Stimulated activated CD4-positive, alpha-beta T cell treated with anti-CD3 and anti-CD28 coated beads, Interleukin-12 subunit alpha, Interleukin-12 subunit beta, amount 100 ng/mL, for 4 hours (primary cell): Measurements from ENCODE around the gene CXADR.
"Not testable (repeated sequence)": the region's sequence is repeated elsewhere in the genome, so short reads cannot be mapped to it uniquely, and the experiment has no call there.

Experiments used
- DNase-seq: peaks from one replicate; pipeline ENCODE4 v3.0.0-alpha.2; 2020

Gene CXADR

DNA sequence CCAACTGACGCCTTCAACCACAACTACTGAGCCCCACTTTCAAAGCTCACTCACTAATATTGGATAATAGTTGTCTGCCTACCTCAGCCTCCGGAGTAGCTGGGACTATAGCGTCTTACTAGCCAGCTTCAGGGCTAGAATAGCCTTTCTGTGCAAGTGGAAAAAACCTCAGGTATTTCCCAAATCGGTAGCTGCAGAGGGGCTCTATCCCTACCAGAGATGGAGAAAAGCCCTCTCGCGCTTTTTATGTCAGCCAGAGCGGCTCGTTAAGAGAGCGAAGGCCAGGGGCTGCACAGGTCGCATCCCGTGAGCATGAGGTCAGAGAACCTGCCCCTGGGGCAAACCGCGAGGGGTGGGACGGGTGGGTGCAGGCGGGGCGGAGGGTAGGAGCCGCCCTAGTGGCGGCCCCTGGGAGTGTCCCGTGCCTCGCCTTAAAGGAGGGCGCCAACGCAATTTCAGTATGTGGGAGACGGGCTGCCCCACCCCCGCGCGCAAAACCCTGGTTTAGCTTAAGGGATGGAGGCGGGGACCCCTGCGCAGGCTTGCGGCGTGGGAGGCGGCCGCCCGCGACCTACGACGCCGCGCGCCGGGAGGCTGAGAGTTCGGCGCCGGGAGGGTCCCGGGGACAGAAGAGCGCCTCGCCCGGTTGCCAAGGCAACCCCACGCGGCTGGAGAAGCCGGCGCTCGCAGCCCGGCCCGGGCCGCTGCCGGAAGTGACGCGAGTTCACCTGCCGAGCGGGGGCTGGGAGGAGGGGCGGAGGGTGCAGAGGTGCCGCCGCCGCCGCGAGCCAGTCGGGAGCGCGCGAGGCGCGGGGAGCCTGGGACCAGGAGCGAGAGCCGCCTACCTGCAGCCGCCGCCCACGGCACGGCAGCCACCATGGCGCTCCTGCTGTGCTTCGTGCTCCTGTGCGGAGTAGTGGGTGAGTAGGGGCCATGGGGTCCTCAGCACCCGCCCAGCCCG is at the start of gene CXADR:
Gene CXADR (plus strand): TSS at position 791 of the 961 bp plus-strand sequence. CDS start 87 bp downstream, at position 878.
- peak; percentile 75 for DNase-seq

GRCh38 chr21:17466166-17466565 is 46.7 kb upstream of the CXADR start:
- DNase-seq: no peak

GRCh38 chr21:17467392-17467791 is 45.5 kb upstream of the CXADR start:
- no peak for DNase-seq

DNA sequence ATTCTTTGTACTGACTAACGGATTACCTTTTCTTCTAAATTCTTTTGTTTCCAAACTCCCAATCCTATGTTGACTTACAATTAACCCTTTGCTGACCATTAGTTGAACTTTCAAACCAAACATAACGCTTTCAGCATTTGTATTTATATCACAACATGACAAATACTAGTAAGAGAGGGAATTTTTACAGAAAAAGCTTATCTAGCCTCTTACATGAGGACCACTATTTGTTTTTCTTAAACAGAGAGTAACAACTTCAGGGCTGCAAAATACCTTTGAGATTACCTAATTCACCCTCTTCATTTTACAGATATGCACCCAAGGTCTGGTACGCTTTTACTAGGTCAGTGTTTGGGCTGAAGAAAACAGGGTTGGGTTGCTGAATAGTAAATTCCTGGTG is 45.0 kb upstream of the CXADR start:
- no peak for DNase-seq

- DNase-seq: no peak
Measured at GRCh38 chr21:17468698-17469097, 44.1 kb upstream of the CXADR start.

GRCh38 chr21:17469727-17470126 is 43.1 kb upstream of the CXADR start:
- no peak for DNase-seq

GRCh38 chr21:17472182-17472581 is 40.7 kb upstream of the CXADR start:
- DNase-seq: no peak

DNA sequence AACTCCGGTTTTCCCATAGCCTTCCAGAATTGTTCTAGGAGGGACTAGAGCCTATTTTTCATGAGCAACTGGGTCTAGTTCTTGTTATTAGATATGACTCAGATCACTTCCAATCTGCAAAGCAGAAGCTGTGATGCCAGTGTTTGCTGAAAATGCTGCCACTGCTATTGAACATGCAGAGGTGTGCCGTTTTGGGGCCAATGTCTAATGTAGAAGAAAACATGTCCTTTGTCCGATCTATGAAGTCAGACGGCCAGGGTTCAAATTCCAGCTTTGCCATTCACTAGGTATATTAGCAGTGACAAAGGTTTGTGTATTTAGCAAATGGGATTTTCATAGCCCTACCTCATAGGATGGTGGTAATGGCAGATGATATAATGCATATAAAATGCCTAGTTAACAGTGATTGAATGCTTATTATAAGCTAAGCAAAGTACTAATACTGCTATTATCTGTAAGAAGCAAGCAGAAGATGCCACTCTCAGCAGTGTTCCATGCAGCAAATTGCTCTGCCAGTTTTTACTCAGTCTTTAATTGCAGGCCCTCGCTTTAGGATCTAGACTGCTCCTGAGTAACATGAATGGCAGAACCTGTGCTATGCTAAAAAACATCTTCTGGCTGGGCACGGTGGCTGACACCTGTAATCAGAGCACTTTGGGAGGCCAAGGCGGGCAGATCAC is 40.1 kb upstream of the CXADR start:
- no peak for DNase-seq

- no peak for DNase-seq
Measured at GRCh38 chr21:17476006-17476405, 36.8 kb upstream of the CXADR start.

- not testable (repeated sequence) for DNase-seq
Measured at GRCh38 chr21:17478156-17478555, 34.7 kb upstream of the CXADR start.

DNA sequence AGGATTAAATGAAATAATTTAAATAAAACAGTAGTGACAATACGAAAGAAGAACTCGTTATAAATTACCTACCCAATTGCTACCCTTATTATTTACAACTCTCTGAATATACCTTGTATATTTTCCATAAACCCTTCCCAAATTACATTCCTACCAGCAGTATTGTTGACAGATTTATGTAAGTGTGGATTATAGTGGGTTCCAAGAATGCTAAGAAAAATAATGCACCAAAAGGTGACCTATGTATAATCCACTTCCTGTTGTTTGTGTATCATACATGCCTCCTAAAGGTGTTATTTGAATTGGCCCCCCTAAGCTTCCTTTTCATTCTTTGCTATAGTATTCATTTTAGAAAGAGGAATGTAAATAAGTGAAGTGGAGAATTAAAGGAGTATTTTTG is 33.2 kb upstream of the CXADR start:
- no peak for DNase-seq

DNA sequence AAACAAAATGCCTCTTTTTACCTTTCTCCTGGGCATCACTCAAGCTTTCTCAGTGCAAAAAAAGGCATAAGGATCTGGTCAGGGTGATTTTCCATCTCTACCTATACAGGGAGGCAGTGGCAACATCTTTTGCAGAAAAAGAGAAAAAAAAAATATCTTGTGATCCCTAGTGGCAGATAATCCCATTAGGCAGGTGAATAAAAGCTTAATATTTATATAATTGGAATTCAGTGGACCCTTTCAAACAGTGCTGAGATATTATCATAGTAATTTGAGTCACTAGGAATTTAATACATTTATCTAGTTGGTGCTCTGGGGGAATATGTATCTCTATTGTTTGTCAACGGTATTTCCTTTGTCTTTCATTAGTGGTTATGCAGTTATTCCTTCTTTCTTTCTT is 29.9 kb upstream of the CXADR start:
- no peak for DNase-seq

GRCh38 chr21:17488620-17489019 is 24.2 kb upstream of the CXADR start:
- DNase-seq: no peak

- not testable (repeated sequence) for DNase-seq
Measured at GRCh38 chr21:17489565-17489964, 23.3 kb upstream of the CXADR start.

GRCh38 chr21:17491716-17492414 is 21.0 kb upstream of the CXADR start:
- no peak for DNase-seq

- no peak for DNase-seq
Measured at GRCh38 chr21:17492415-17493168, 20.3 kb upstream of the CXADR start.

- DNase-seq: no peak
Measured at GRCh38 chr21:17494051-17494450, 18.8 kb upstream of the CXADR start.

GRCh38 chr21:17495680-17496079 is 17.2 kb upstream of the CXADR start:
- no peak for DNase-seq

DNA sequence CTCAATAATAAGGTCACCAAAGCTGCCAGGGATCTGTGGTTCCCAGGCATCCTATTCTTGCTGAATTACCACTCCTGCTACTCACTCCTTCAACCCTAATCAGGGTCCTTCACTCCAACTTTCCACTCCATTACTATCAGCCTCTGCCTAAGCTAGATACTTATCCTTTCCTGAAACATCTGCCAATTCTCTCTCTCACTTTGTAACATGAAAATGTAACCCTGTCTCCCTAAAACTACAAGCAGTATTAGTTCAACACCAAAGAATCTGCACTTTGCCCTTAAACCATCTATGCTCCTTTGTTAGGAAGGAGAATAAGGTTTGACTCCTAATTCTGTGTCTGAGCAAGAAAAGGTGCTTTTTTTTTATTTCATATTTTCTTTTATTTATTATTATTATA is 15.5 kb upstream of the CXADR start:
- DNase-seq: no peak

DNA sequence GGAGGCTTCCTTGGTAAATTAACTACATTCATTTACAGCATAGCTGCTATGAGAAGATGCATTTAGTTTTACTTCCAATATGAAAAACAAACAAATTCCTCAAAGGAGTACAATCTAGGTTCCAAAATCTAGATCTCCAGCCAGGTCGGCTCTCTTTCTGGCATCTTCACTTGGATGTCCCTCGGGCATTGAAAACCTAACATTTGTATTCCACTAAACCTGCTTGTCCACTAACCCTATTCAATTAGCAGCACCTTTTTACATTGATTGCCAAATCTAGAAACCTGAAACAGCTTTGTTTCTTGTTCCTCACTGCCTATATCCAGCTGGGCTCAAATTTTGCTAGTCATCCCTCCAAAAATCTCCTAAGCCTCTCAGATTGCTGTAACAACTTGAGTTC is 14.3 kb upstream of the CXADR start:
- DNase-seq: no peak

GRCh38 chr21:17501107-17502006 is 11.5 kb upstream of the CXADR start:
- DNase-seq: no peak

GRCh38 chr21:17502985-17503384 is 9.9 kb upstream of the CXADR start:
- DNase-seq: not testable (repeated sequence)
